Right kidney (tissue), 9 donors: ENCODE data around the gene RSPH6A.

ENCODE experiments used
- DNase-seq: peaks from one replicate; pipeline ENCODE4 v3.0.0-alpha.2; 2016
- long read RNA-seq, 8 donors: transcript quantifications; one replicate each; lab custom pipeline, GENCODE V29; 2026

RSPH6A gene
- long read RNA-seq, donor 1: 0 reads
- long read RNA-seq, donor 2: 0 reads
- long read RNA-seq, donor 3: 0 reads
- long read RNA-seq, donor 4: 0 reads
- long read RNA-seq, donor 5: 0 reads
- long read RNA-seq, donor 6: 0 reads
- long read RNA-seq, donor 7: 0 reads
- long read RNA-seq, donor 8: 0 reads

GRCh38 chr19:45814851-45815480, at the start of gene RSPH6A:
Gene RSPH6A (minus strand): TSS chr19:45815308. CDS start chr19:45815176, 132 bp downstream.
- peak; percentile 62 for DNase-seq

GRCh38 chr19:45864629-45865082, 49.5 kb upstream of the RSPH6A start:
- peak; percentile 21 for DNase-seq

- DNase-seq: peak; percentile 43
These were observed 48.9 kb upstream of the RSPH6A start, which contains the start of gene FOXA3 for GRCh38 chr19:45863840-45864628. Gene FOXA3 (plus strand): TSS chr19:45864326. CDS start chr19:45864457, 131 bp downstream.

- no peak for DNase-seq
These were observed 48.3 kb upstream of the RSPH6A start for GRCh38 chr19:45863335-45863839.

- DNase-seq: peak; percentile 88
These were observed 47.6 kb upstream of the RSPH6A start, which contains the start of gene SYMPK for GRCh38 chr19:45862564-45863334. Gene SYMPK (minus strand): TSS chr19:45863147. CDS start chr19:45854495, 8,652 bp downstream.

- DNase-seq: no peak
These were observed 47.1 kb upstream of the RSPH6A start for GRCh38 chr19:45862271-45862563.

GRCh38 chr19:45860359-45861259, 45.5 kb upstream of the RSPH6A start:
- DNase-seq: no peak

GRCh38 chr19:45854167-45854778, 39.2 kb upstream of the RSPH6A start:
- no peak for DNase-seq

GRCh38 chr19:45852983-45853382, 37.9 kb upstream of the RSPH6A start:
- no peak for DNase-seq

GRCh38 chr19:45852145-45852750, 37.1 kb upstream of the RSPH6A start:
- no peak for DNase-seq

- DNase-seq: no peak
These were observed 33.8 kb upstream of the RSPH6A start for GRCh38 chr19:45848922-45849321.

- no peak for DNase-seq
These were observed 32.6 kb upstream of the RSPH6A start for GRCh38 chr19:45847663-45848062.

GRCh38 chr19:45842198-45842597, 27.1 kb upstream of the RSPH6A start:
- no peak for DNase-seq

- no peak for DNase-seq
These were observed 19.9 kb upstream of the RSPH6A start for GRCh38 chr19:45834970-45835369.

GRCh38 chr19:45828945-45829344, 13.8 kb upstream of the RSPH6A start:
- DNase-seq: no peak

GRCh38 chr19:45828523-45828922, 13.4 kb upstream of the RSPH6A start:
- no peak for DNase-seq

- no peak for DNase-seq
These were observed 12.5 kb upstream of the RSPH6A start for GRCh38 chr19:45827459-45828093.

- DNase-seq: no peak
These were observed 11.8 kb upstream of the RSPH6A start for GRCh38 chr19:45826934-45827333.

- no peak for DNase-seq
These were observed 11.1 kb upstream of the RSPH6A start for GRCh38 chr19:45825917-45826893.
